NCI-H2196 treated with DMSO at 0.1 percent for 48 hours (cell line): ENCODE measurements around the gene PPM1L.
"Not testable (repeated sequence)": the region's sequence is repeated elsewhere in the genome, so short reads cannot be mapped to it uniquely, and the experiment has no call there.

Experiments used
- DNase-seq: peaks from one replicate; lab custom pipeline; 2025; ENCODE audit not compliant: unreplicated experiment; lab: John Stamatoyannopoulos, UW

The PPM1L gene

DNA sequence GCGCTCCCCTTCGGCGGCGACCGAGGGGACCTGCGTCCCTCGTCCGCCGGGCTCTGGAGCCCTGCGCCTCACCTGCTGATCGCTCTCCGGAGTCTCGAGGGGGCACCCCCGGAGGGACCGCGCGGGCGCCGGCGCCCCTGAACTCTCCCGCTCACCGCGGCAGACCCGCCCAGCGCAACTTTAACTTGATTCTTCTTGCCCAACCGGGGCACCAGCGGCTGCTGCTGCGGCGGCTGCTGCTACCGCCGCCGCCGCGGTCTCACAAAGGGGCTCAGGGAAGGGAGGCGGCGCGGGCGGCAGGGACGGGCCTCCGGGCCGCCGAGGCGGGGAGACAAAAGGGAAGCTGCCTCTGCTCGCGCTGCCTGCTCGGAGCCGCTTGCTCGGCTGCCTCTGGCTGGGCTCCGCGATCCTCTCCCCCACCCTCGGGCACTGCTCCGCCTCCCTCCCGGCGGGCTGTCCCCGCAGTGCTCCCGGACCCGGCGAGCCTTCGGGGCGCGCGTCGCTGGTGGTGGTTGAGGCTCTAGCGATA, at the start of gene PPM1L:
PPM1L (plus strand) TSS at position 456 of the 529 bp plus-strand sequence.
- peak; percentile 41 for DNase-seq

DNA sequence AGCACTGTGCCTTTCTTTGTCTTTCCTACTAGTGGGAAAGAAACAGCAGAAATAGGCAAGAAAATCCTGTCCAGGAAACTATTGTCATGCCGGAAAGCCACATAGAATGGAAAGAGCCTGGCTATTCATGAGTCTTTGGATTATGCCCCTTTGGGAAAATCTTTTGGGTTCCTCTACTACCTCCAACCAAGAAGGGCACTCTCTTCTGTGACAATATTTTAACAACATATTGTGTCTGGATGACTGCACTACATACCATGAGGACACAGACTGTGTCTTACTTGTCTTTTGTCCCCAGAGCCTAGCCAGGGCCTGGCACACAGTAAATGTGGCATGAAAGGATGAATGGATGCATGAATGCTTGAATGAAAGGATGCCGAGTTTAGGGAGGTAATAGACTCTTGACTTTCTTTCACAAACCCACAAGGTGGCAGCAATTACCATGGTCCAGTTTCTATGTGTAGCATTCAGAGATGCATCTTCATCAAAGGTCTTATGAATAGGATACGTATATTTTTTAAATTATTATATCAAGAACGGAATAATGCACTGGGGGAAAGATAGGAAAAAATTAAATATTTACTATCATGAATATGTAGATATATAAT, 48.7 kb upstream of the PPM1L start:
- DNase-seq: peak; percentile 64

DNA sequence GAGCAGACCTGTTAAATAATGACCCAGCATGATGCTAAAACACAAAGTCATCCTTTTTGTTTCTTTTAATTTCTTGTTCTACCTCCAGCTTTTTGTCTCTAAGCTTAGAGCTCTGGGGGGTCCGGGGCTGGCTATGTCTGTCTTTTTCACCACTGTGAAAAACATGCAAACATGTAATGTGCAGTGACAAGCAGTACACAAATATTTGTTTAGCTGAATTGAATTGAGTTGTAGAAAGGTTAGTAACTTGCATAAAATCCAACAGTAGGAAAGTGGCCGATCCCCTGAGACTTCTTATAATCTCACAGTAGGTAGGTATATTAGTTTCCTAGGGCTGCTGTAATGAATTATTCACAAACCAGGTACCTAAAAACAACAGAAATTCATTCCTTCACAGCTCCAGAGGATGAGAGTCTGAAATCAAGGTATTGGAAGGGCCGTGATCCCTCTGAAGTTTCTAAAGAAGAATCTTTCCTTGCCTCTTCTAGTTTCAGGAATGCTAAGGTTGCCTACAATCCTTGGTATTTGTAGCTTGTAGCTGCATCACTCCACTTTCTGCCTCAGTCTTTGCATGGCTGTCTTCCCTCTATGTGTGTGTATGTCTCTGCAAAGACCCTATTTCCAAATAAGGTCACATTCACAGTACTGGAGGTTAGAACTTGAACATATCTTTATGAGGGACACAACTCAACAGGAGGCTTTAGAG, 46.4 kb upstream of the PPM1L start:
- DNase-seq: no peak

DNA sequence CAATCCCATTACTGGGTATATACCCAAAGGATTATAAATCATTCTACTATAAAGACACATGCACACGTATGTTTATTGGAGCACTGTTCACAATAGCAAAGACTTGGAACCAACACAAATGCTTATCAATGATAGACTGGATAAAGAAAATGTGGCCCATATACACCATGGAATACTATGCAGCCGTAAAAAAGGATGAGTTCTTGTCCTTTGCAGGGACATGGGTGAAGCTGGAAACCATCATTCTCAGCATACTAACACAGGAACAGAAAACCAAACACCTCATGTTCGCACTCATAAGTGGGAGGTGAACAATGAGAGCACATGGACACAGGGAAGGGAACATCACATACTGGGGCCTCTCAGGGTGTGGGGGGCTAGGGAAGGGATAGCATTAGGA, 42.9 kb upstream of the PPM1L start:
- not testable (repeated sequence) for DNase-seq

DNA sequence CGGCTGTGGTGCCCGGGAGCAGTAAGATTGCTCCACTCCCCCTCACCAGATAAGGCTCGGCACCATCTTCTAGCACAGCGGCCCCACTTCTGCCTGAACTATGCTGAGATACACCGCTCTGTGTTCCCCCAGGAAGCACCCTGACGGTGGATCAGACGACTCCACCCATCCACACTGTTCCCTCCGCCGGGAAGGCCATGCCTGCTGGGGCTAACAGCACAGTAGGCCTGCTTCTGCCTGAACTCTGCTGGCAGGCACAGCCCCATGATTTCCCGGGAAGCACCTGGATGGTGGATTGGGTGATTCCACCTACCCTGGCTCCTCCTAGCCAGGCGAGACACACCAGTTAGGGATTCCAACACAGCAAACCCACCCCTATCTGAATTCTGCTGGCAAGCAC, 36.3 kb upstream of the PPM1L start:
- no peak for DNase-seq

DNA sequence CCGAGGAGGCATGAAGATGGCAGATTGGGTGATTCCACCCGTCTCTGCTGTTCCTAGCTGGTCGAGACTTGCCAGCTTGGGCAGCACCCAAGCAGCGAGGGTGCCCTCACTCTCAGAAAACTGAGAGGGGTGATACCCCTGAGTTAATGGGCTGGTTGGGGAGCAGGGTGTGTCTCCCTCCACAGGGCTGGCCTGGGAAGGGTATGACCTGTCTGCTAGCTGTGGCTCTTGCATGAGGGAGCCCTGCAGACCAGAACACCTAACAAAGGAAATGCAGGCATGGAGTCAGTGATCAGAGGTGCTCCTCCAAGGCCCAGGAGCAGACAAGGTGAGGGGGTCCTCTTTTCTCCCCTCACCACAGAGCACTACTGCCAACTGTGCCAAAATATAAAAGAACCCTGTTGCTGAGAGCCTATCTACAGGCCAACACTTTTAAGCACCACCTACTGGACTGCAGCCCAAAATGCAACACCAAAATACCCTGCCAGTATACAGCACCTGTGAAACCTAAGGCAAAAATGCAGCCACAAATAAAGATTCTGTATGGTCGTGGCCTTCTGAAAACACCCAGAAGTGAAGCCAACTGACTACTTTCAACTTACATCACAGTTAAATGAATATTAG, 35.8 kb upstream of the PPM1L start:
- no peak for DNase-seq

DNA sequence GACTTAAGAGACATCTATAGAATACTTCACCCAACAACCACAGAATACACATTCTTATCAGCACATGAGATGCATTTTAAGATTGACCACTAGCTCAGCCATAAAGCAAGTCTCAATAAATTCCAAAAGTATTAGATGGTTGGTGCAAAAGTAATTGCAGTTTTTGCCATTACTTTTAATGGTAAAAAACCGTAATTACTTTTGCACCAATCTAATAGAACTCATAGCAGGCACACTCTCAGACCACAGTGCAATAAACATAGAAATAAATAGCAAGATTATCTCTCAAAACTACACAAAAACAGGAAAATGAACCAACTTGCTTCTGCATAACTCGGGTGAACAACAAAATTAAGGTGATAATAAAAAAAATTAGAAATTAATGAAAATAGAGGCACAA, 33.7 kb upstream of the PPM1L start:
- DNase-seq: no peak

DNA sequence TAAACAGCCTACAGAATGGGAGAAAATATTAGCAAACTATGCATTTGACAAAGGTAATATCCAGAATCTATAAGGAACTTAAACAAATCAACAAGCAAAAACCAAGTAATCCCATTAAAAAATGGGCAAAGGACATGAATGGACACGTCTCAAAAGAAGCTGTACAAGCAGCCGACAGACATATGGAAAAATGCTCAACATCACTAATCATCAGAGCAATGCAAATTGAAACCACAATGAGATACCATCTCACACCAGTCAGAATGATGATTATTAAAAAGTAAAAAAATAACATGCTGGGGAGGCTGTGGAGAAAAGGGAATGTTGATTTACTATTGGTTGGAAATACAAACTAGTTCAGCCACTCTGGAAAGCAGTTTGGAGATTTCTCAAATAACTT, 30.7 kb upstream of the PPM1L start:
- no peak for DNase-seq

DNA sequence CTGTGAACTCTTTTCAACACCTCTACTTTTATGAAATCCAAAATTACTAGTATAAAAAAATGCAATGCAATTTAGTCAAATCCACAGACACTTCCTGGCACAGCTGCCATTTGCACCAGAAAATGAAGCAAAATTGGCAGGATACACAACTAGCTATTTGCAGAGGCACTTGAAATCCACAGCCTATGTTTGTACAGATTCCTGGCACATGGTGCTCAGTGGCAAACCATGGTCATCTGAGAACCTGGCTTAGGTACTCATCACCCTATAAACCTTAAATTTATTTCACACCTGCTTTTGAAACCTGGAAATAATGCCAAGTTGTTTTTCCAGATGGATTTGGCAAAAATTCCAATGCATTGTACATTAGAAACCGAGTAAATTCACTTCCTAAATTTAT, 20.2 kb upstream of the PPM1L start:
- peak; percentile 95 for DNase-seq

DNA sequence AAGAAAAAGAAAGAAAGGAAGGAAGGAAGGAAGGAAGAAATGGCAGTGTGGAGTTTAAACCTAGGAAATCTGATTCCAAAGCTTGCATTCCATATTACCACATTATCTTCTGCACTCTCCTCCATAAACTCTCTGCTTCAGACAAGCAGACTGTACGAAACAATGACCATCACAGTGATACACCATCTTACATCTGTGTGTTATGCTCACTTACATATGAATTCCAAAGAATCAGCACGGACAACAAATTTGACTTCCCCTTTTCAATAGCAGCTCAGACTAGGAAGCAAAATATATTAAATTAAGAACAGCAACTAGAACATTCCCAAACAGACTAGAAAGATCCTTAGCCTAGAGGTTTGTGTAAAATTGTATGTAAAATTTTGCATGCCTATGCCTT, 18.0 kb upstream of the PPM1L start:
- DNase-seq: no peak

DNA sequence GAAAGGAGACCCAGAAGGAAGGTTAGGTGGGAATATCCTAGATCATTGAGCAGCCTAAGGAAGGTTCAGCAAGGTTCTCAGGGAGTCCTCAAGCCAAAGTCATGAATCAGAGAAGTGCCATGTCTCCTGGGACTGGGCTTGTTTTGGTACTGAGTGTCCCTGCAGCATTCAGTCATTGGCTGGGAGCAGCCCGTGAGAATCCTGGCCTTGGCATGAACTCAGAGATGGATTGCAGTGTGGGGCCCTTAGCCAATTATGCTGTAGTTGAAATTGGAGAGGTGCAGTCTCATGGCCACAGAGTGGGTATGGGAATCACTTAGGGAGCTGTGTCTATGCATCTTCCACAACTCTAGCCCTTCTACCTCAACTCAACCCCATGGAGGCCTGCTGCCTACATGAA, 17.0 kb upstream of the PPM1L start:
- DNase-seq: no peak

DNA sequence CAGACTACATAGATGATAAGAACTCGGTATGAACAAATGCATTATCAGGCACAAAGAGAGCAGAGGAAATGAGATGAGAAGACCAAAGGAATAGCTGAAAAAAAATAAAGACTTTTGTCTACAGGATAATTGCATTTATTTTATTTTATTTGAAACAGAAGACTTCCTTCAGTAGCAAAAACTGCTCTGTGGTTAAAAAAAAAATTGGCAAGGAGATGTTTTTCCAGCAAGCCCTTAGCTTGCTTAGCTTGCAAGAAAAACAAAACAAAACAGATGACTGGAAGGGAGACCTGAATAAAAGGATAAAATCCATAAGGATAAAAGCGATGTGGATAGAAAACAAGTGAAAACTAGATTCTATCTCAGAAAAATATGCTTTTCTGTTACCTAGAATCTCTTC, 9.1 kb upstream of the PPM1L start:
- DNase-seq: no peak

DNA sequence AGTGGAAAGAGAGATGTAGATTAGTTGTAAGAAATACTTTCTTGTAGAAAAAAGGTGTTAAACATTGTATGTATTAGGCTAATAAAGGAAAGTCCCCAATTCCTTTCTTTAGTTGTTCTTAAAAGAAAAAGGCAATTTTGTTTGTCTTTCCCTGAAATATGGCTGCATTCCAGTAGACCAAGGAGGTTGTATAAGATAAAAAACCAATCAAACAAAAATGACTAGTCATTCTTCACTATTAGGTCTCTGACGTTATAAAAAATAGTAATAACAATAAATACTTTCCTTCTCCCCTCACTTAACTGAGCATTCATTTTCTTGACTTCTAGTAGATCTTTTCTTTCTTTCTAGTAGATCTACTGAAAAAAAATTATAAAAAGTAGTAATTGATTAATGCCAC, 8.6 kb upstream of the PPM1L start:
- DNase-seq: no peak

DNA sequence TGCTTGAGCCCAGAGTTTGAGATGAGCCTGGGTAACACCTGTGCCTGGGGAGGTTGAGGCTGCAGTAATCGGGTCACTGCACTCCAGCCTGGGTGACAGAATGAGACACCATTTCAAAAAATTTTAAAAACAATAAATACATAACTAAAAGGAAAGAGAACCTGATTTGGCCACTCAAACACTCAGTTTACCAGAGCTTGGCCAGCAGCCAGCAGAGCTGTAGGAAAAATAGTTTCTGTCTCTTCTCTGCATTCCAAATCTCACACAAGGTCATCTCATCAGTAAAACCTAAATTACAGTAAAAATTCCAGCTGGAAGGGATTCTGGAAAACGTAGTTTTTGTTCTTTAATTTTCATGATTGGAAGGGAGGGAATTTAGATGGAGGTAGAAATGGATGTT, 7.8 kb upstream of the PPM1L start:
- DNase-seq: no peak

DNA sequence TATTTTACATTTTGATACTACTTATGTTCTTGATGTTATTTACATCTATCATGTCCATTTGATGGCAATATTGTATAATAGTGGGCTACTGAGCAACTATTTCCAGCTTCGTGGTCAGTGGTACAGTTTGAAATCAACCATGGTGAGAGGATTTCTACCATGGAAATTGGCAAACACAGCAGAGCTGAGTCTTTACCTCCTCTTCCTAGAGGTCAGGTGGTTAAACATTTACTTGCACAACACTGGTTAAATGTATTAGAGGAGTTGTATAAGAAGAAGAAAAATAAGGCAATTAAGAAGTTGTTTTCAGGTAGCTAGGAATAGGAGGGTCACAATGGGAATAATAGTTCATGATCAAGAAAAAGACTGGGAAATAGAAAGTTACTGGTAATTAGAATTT, 7.2 kb upstream of the PPM1L start:
- DNase-seq: no peak

DNA sequence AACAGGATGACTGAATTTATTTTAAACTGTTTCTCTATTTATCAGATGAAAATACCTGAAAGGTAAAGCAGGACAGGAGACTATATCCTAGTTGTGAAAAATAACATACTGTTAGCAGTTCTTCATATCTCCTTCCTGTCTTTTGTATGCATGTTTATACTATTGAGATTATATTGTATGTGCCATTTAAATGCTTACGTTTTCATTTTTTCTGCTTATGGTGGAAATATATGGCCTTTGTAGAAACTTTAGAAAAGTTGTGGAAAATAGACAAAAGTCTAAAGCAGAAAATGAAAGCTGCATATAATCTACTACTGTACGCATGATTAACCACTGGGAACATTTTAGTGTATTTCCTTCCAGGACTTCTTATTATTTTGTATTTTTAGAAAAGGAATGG, 2.1 kb upstream of the PPM1L start:
- DNase-seq: no peak

DNA sequence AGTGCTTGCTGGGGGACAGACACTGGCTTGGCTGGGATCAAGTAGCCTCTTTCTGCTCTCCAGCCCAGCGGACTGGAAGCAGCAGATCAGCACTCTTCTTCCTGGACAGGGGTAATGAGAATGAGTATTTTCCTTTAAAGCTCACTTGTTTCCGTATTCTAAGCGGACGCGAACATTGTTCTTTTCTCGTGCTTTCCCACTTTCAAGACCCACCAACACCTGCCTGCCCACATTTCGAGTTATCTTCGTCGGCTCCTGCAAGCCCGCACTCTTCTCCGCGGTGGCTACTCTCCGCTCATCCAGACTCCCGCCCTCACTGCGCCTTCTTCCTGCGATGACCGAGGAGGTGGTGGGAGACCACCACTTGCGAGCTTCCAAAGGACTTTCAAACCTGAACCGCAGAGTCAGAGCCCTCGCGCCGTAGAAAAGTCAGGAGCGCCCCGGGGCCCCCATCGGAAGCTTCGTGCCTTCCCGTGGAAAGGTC, 1.6 kb upstream of the PPM1L start:
- no peak for DNase-seq

DNA sequence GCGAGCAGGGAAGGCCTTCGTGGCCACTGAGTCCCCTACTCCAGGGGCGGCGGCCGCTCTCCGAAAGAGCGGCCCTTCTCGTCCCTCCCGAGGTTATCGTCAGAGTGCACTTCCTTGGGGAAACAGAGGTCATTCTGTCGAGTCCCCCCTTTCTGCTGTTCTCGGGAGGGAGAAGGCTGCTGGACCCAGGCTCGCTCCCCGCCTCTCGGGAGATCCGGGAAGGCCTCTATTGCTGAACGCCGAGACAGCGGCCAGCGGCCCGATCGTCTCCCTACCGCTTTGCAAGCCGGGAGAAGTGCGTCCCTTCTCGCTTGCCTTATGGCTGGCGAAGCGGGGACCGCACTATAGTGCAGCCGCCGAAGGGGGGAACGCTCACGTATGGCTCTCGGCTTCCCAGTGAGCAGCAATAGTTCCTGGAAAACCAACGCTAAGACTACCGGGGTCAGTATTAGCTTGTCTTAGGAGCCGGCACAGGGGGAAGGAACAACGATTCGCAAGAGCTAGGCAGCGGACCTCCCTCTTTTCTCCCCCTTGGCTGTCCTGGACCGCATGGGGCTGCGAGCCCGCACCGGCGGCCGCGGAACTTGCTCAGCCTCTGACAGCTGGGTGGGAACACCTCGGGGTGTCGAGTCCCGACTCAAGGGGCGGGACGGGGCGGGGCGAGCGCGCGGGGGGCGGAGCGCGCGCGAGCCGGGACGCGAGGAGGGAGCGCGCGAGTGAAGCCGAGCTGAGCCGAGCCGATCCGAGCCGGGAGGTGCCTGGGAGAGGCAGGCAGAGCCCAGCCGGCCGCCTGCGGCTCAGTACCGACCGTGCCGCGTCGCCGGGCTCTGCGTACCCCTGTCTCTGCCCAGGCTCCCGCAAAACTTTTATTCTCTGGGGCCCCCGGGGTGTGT, 930 bp upstream of the PPM1L start:
- peak; percentile 91 for DNase-seq

DNA sequence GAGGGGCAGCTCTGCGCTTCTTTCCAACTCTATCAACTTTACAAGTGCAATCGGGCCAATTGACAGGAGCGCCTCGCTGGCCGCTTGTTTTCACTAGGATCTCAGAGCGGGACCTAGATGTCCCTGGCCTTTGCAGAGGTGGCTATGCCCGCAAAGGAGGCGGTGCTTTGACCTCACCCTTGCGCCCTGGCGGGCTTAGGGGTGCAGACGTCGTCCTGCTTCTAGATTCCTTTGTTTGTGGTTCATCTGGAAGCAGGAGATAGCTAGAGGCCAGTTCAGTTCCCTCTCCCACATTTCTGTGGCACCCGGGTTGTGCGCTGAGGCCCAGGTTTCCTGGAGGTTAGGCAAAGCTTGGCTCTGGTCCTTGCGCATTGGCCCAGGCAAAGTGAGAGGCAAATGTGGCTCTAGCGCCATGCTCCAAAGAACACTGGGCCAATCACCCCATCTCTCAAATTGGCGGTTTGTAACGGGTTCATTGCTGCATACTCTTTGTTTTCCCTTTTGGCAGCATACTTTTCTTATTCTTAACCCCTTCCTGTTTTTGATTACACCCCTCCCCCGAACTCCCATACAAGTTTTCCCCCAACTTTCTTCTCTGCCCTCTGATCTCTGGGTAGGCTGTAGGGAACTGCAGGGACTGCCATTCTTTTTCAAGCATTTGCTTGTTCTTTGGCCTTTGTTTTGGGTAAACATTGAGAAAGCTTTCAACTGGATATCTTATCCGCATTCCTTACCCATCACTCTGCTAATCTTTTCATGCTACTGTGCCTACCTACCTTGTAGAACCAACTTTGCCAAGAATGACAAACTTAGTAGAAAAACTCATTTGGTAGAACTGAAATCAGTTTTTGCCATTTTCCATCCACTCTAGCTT, 1.4 kb downstream of the PPM1L start:
- DNase-seq: no peak

DNA sequence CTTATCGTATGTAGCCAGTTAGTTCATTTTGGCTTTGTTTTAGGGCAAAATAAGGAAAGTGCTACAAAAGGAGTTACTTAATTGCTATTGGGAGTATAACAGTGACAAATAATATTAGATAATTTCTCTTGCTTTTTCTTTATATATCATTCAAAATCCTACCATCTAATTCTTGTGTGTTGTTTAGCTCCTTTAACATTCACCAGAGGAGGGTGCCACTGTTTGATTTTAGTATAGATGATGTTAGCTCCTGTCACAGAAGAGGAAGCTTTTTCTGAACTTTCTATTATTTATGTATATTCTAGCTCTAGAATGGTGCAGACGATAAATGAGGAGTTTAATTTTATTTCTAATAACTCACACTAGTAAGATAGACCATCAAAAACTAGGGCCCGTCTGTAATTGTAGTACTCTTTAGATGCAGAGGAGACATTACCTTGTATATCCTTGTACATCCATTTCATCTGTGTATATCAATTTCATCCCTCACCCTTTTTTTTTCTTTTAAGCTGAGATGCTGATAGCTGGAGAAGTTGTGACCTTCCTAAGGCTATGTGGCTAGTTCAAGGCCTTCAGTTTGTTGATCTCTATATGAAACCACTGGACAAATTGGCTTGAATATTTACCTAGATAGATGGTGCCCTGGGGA, 3.0 kb downstream of the PPM1L start:
- DNase-seq: peak; percentile 17
